GM13977 (cell line): Measurements from ENCODE around the gene GIMAP6.
"Not testable (repeated sequence)": the region's sequence is repeated elsewhere in the genome, so short reads cannot be mapped to it uniquely, and the experiment has no call there.

Source experiments
- DNase-seq: peaks from one replicate; pipeline ENCODE4 v3.0.0; 2012; ENCODE audit warnings: low spot score
- in situ Hi-C: fragments of 300-500 bp; cut with MboI; formaldehyde crosslinking; loops from one replicate; pipeline ENCODE4 v1.12.0; 2022; ENCODE audit warnings: low sequenced_read_pairs, low pct_unique_long_range_greater_than_20kb, mixed read lengths, inconsistent platforms; ENCODE audit not compliant: unreplicated experiment
- TF ChIP-seq, protein P1 (sequence below): IDR thresholded peaks from 2 replicates; pipeline ENCODE4 v1.5.1; 2012; ENCODE audit warnings: mild to moderate bottlenecking, control low read depth; ENCODE audit not compliant: insufficient read depth; ENCODE audit errors: extremely low read depth, missing control alignments

The GIMAP6 gene

GRCh38 chr7:150666412-150666811 lies 34.2 kb upstream of the GIMAP6 start:
- TF ChIP-seq, protein P1, sequence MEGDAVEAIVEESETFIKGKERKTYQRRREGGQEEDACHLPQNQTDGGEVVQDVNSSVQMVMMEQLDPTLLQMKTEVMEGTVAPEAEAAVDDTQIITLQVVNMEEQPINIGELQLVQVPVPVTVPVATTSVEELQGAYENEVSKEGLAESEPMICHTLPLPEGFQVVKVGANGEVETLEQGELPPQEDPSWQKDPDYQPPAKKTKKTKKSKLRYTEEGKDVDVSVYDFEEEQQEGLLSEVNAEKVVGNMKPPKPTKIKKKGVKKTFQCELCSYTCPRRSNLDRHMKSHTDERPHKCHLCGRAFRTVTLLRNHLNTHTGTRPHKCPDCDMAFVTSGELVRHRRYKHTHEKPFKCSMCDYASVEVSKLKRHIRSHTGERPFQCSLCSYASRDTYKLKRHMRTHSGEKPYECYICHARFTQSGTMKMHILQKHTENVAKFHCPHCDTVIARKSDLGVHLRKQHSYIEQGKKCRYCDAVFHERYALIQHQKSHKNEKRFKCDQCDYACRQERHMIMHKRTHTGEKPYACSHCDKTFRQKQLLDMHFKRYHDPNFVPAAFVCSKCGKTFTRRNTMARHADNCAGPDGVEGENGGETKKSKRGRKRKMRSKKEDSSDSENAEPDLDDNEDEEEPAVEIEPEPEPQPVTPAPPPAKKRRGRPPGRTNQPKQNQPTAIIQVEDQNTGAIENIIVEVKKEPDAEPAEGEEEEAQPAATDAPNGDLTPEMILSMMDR: no peak
- no peak for DNase-seq
- in situ Hi-C loops: no loop called here

DNA sequence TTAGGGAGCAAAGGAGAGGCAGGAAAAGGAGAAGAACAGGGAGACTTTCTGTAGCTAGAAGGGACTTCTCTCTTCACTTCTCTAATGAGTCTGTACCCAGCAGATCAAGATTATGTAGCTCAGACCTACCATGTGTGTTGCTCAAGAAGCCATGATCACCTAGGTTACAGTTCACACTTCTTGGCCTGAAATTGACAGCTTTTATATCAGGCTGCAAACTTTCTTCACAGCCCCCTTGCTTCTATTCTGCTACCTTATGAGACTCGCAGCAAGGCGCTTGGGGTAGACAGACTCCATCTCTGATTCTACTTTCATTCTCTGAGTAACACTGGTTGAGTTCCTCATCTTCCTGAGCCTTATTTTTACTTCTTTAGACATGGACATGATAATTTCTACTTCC lies 33.7 kb upstream of the GIMAP6 start:
- TF ChIP-seq, protein P1: no peak
- in situ Hi-C loops: no loop called here

GRCh38 chr7:150665089-150665748 lies 33.0 kb upstream of the GIMAP6 start:
- TF ChIP-seq, protein P1: no peak
- in situ Hi-C loops: no loop called here

More for the DNA sequence above, 33.7 kb upstream of the GIMAP6 start:
- DNase-seq: no peak

DNA sequence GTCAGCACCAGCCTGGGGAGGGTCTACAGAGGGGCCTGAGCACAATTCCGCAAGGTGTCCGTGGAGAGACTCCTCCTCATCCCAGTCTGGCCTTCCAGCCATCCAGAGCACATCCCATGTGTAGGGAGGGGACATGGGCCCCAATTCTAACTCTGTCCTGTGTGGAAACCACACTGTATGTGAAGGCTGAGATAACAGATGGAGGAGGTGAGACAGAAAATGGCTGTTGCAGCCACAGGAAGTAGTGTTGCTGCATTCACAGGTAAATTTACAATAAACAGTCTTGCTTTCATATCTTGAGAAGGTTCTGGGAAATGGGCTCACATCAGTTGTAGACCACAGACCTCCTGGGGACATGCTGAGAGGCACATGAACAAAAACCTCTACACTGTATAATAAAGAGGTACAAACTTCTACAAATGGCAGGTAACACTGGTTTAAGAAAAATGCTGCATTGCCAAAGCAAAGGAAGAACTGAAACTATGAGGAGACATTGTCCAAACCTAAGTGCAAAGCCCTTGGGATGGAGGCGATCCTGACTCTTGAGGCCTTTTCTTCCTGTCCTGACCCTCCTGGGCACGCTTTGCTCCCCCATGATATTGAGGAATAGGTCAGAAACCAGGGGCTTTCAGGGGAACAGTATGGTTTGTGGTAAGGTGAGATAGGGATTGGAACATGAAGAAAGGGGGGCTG lies 31.8 kb upstream of the GIMAP6 start:
- TF ChIP-seq, protein P1: no peak
- DNase-seq: no peak
- in situ Hi-C loops: no loop called here

More at GRCh38 chr7:150665089-150665748, 33.0 kb upstream of the GIMAP6 start:
- DNase-seq: no peak

DNA sequence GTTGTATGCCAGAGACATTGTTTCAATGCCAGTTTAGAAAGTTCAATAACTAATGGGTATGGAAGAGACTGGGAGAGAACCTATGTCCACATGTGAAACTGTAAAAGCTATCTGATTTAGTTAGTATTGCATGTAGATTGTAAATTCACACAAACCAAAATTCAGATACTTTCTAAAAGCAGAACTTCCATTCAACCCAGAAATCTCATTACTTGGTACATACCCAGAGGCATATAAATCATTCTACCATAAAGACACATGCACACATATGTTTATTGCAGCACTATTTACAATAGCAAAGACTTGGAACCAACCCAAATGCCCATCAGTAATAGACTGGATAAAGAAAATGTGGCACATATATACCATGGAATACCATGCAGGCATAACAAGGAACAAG lies 30.6 kb upstream of the GIMAP6 start:
- DNase-seq, in situ Hi-C loops: not testable (repeated sequence)

GRCh38 chr7:150660939-150661613 lies 28.9 kb upstream of the GIMAP6 start:
- TF ChIP-seq, protein P1: no peak
- in situ Hi-C loops: no loop called here
- DNase-seq: no peak

GRCh38 chr7:150657526-150657925 lies 25.3 kb upstream of the GIMAP6 start:
- TF ChIP-seq, protein P1: no peak
- DNase-seq: no peak
- in situ Hi-C loops: no loop called here
